K562 (cell line): ENCODE data around the gene PCNX2. TPM values are rescaled to one million over a fixed set of nuclear protein-coding genes. Genes with fewer than 3 reads are reported as not detected.
A peak's percentile ranks its signal among the peaks of the same experiment; 100 is the strongest.

ENCODE experiments used
- BCL6 ChIP-seq: fragments of 250-450 bp; sonication (Bioruptor Pico); IDR thresholded peaks from 2 replicates; pipeline ENCODE4 v1.4.0; 2020
- BRD9 ChIP-seq: fragments of 450-650 bp; IDR thresholded peaks from 2 replicates; pipeline ENCODE4 v1.6.1; 2018; ENCODE audit warnings: low read depth; ENCODE audit not compliant: partially characterized antibody
- CC2D1A ChIP-seq: fragments of 450-650 bp; IDR thresholded peaks from 2 replicates; pipeline ENCODE4 v1.6.1; 2017; ENCODE audit warnings: mild to moderate bottlenecking
- E2F3 ChIP-seq: fragments of 250-450 bp; sonication (Bioruptor Pico); IDR thresholded peaks from 2 replicates; pipeline ENCODE4 v1.4.0; 2020; ENCODE audit warnings: mild to moderate bottlenecking
- EZH2 ChIP-seq: IDR thresholded peaks from 2 replicates; pipeline ENCODE4 v1.6.1; 2012; ENCODE audit warnings: low read depth, mild to moderate bottlenecking, inconsistent platforms, low read length, borderline replicate concordance
- FOXJ3 ChIP-seq: sonication (generic); formaldehyde crosslinking; IDR thresholded peaks from 2 replicates; pipeline ENCODE4 v1.4.0; 2020; ENCODE audit warnings: mild to moderate bottlenecking, missing genetic modification reagents
- FOXO4 ChIP-seq: fragments of 450-650 bp; formaldehyde crosslinking; IDR thresholded peaks from 2 replicates; pipeline ENCODE4 v1.4.0; 2020; ENCODE audit warnings: mild to moderate bottlenecking, moderate library complexity
- GATAD2A ChIP-seq: fragments of 450-650 bp; IDR thresholded peaks from 2 replicates; pipeline ENCODE4 v1.6.1; 2017
- HDAC2 ChIP-seq: fragments of 450-650 bp; IDR thresholded peaks from 2 replicates; pipeline ENCODE4 v1.6.1; 2016; ENCODE audit warnings: mild to moderate bottlenecking
- L3MBTL2 ChIP-seq: fragments of 450-650 bp; IDR thresholded peaks from 2 replicates; pipeline ENCODE4 v1.6.1; 2016; ENCODE audit warnings: mild to moderate bottlenecking, moderate library complexity
- NRF1 ChIP-seq, 2 experiments: fragments of 450-650 bp; IDR thresholded peaks in 1 of 2; conservative IDR thresholded peaks in 1 of 2; 2 replicates each; pipeline ENCODE4 v1.6.1; 2014; ENCODE audit warnings: mild to moderate bottlenecking in 2 of 2
- POLR2B ChIP-seq: fragments of 450-650 bp; IDR thresholded peaks from 2 replicates; pipeline ENCODE4 v1.6.1; 2018; ENCODE audit warnings: low read depth; ENCODE audit not compliant: partially characterized antibody
- POLR2H ChIP-seq: IDR thresholded peaks from 2 replicates; pipeline ENCODE4 v1.6.1; 2016; ENCODE audit warnings: missing genetic modification characterization, low read depth, mild to moderate bottlenecking, control low read depth, missing compliant biosample characterization, moderate library complexity
- SMARCC2 ChIP-seq: fragments of 450-650 bp; IDR thresholded peaks from 2 replicates; pipeline ENCODE4 v1.6.1; 2017; ENCODE audit warnings: antibody characterized with exemption, moderate library complexity, mild to moderate bottlenecking, low read depth
- TARDBP ChIP-seq: fragments of 450-650 bp; IDR thresholded peaks from 2 replicates; pipeline ENCODE4 v1.6.1; 2016
- ZNF668 ChIP-seq: fragments of 250-450 bp; sonication (Bioruptor Pico); IDR thresholded peaks from 2 replicates; pipeline ENCODE4 v1.8.0; 2022; ENCODE audit warnings: mild to moderate bottlenecking, inconsistent platforms
- ZNF695 ChIP-seq: fragments of 450-650 bp; formaldehyde crosslinking; IDR thresholded peaks from 2 replicates; pipeline ENCODE4 v1.4.0; 2020; ENCODE audit warnings: mild to moderate bottlenecking, moderate library complexity
- ZNF764 ChIP-seq: fragments of 250-450 bp; sonication (Bioruptor Pico); IDR thresholded peaks from 2 replicates; pipeline ENCODE4 v1.4.0; 2020; ENCODE audit warnings: low read depth, mild to moderate bottlenecking, moderate library complexity
- polyA plus RNA-seq, 8 experiments: library from polyadenylated mRNA; depleted of rRNA in 4 of 8; stranded (reverse) in 5 of 8; unstranded in 3 of 8; fragments of >200 nt; fragmentation: Nextera tagmentation in 2 of 8; fragmentation: Illumina TruSeq in 1 of 8; extraction: Ambion mirVana in 2 of 8; extraction: Trizol in 1 of 8; gene quantifications; 2 replicates each; pipeline versions ENCODE4 v1.2.1 to v1.2.3, GENCODE V29; 2011 to 2014; ENCODE audit warnings: inconsistent platforms in 1 of 8, missing spikeins in 1 of 8
- total RNA-seq, 7 experiments: library from RNA; depleted of rRNA in 6 of 7; stranded (reverse); fragments of >200 nt in 6 of 7; fragmentation: Illumina TruSeq in 2 of 7; extraction: Trizol in 2 of 7; gene quantifications; 2 replicates each; pipeline versions ENCODE4 v1.2.1 to v1.2.3, GENCODE V29; 2011 to 2021; ENCODE audit warnings: low replicate concordance in 1 of 7
- TF ChIP-seq, protein P1 (sequence below): fragments of 450-650 bp; IDR thresholded peaks from 2 replicates; pipeline ENCODE4 v1.7.0; 2016; ENCODE audit warnings: borderline replicate concordance
- TF ChIP-seq, protein P2 (sequence below): IDR thresholded peaks from 3 replicates; pipeline ENCODE4 v1.6.1; 2011; ENCODE audit warnings: borderline replicate concordance, mild to moderate bottlenecking, moderate library complexity; ENCODE audit not compliant: insufficient read length; ENCODE audit errors: extremely low read depth
- TF ChIP-seq, protein P3 (sequence below): fragments of 450-650 bp; formaldehyde crosslinking; IDR thresholded peaks from 2 replicates; pipeline ENCODE4 v1.4.0; 2022; ENCODE audit warnings: missing genetic modification characterization

Gene PCNX2
- total and polyA plus RNA-seq, 9 of the 15 experiments (the other 6 are each of a cell fraction or from before 2014, with no cell fraction given): 0.07 to 0.33 TPM; not detected in 7

DNA sequence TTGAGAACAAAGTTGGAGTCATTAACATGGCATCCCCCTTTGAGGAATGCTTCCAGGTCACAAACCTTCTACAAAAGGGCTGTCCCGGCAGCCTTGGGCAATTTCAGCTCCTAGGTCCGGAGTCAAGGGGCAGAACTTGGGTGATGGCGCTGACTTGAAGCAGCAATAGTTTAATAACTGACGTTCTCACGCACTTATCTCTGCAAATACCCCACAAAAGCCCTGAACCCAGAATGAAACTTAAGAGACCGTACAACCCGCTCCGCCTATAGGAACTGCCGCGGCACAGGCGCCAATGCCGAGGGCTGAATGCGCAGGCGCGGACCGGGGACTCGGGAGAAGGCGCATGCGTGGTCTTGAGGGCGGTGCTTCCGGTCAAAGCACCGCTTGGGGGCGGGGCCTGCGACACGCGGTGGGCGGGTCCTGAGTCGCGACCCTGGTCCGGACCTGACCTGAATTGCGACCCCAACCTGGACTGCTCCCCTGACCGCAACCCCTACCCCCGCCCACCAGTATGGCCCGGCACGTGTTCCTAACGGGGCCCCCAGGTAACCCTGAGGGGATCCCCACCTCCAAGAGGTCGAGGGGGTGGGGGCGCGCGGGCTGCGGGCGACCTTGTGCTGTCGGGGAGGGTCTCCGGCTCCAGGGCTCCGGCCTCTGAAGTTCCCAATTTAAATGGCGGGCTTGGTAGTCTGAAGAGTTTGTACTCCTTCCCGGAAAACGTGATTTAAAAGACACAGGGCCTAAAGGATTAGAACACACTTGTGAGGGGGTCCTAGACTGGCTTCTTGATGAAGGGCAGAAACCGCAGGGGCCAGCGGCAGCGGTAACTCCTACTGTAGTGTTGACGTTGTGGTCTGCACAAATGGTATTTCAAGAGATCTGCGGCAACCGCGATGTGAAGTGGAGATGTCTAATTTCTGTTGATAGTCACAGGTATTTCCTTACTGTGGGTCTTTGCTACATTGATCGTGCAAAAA lies 345.0 kb downstream of the PCNX2 start, which contains the start of gene NTPCR (continued):
- no peak for TF ChIP-seq BRD9
- no peak for TF ChIP-seq TARDBP
- no peak for TF ChIP-seq EZH2
- TF ChIP-seq ZNF764 (CRISPR knock-in tag): no peak
- no peak for TF ChIP-seq CC2D1A
- TF ChIP-seq BCL6 (CRISPR knock-in tag): no peak
- TF ChIP-seq, protein P1, sequence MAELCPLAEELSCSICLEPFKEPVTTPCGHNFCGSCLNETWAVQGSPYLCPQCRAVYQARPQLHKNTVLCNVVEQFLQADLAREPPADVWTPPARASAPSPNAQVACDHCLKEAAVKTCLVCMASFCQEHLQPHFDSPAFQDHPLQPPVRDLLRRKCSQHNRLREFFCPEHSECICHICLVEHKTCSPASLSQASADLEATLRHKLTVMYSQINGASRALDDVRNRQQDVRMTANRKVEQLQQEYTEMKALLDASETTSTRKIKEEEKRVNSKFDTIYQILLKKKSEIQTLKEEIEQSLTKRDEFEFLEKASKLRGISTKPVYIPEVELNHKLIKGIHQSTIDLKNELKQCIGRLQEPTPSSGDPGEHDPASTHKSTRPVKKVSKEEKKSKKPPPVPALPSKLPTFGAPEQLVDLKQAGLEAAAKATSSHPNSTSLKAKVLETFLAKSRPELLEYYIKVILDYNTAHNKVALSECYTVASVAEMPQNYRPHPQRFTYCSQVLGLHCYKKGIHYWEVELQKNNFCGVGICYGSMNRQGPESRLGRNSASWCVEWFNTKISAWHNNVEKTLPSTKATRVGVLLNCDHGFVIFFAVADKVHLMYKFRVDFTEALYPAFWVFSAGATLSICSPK: no peak
- no peak for TF ChIP-seq HDAC2
- no peak for TF ChIP-seq ZNF695 (CRISPR knock-in tag)
- peak; percentile 92 to 93 for TF ChIP-seq NRF1 (conservative IDR thresholded peaks at IDR 0.05 in 1 of 2, IDR thresholded peaks at IDR 0.05 in 1 of 2)
- TF ChIP-seq, protein P2, sequence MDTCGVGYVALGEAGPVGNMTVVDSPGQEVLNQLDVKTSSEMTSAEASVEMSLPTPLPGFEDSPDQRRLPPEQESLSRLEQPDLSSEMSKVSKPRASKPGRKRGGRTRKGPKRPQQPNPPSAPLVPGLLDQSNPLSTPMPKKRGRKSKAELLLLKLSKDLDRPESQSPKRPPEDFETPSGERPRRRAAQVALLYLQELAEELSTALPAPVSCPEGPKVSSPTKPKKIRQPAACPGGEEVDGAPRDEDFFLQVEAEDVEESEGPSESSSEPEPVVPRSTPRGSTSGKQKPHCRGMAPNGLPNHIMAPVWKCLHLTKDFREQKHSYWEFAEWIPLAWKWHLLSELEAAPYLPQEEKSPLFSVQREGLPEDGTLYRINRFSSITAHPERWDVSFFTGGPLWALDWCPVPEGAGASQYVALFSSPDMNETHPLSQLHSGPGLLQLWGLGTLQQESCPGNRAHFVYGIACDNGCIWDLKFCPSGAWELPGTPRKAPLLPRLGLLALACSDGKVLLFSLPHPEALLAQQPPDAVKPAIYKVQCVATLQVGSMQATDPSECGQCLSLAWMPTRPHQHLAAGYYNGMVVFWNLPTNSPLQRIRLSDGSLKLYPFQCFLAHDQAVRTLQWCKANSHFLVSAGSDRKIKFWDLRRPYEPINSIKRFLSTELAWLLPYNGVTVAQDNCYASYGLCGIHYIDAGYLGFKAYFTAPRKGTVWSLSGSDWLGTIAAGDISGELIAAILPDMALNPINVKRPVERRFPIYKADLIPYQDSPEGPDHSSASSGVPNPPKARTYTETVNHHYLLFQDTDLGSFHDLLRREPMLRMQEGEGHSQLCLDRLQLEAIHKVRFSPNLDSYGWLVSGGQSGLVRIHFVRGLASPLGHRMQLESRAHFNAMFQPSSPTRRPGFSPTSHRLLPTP: no peak
- peak; percentile 8; the same call in 1 of the 2 replicates for TF ChIP-seq FOXO4
- TF ChIP-seq, protein P3, sequence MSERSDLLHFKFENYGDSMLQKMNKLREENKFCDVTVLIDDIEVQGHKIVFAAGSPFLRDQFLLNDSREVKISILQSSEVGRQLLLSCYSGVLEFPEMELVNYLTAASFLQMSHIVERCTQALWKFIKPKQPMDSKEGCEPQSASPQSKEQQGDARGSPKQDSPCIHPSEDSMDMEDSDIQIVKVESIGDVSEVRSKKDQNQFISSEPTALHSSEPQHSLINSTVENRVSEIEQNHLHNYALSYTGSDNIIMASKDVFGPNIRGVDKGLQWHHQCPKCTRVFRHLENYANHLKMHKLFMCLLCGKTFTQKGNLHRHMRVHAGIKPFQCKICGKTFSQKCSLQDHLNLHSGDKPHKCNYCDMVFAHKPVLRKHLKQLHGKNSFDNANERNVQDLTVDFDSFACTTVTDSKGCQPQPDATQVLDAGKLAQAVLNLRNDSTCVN (CRISPR knock-in tag): no peak
- no peak for TF ChIP-seq SMARCC2
- TF ChIP-seq POLR2B: peak; percentile 77
- no peak for TF ChIP-seq GATAD2A
- no peak for TF ChIP-seq FOXJ3 (CRISPR knock-in tag)
- peak; percentile 69 for TF ChIP-seq POLR2H (tag)
- TF ChIP-seq ZNF668: no peak
- no peak; the same call in 1 of the 2 replicates for TF ChIP-seq E2F3 (CRISPR knock-in tag)
- peak; percentile 60 for TF ChIP-seq L3MBTL2
